Upper lobe of left lung (tissue), 6 donors: ENCODE results near the gene FAM131B. TPM values are rescaled to one million over a fixed set of nuclear protein-coding genes. Genes with fewer than 3 reads are reported as not detected.
A peak's percentile ranks its signal among the peaks of the same experiment; 100 is the strongest.

ENCODE experiments used
- ATAC-seq, 2 donors: fragments of 200-7000 bp; cut with Tn5 transposase; one replicate each; pipeline ENCODE4 v1.9.1; 2022; ENCODE audit warnings: mild to moderate bottlenecking in 2 of 2, moderate library complexity in 2 of 2; ENCODE audit not compliant: low FRiP score in 2 of 2
- DNase-seq, 2 donors: peaks; one replicate each; pipeline ENCODE4 v3.0.0-alpha.2; 2019 to 2020
- H3K27ac ChIP-seq, 4 donors: fragments of 200-600 bp; sonication (generic); one replicate each; pipeline ENCODE4 v1.5.1; 2016 to 2019
- H3K27me3 ChIP-seq, 4 donors: fragments of 200-600 bp; sonication (generic); one replicate each; pipeline ENCODE4 v1.5.1; 2017 to 2019
- H3K36me3 ChIP-seq, 4 donors: fragments of 200-600 bp; sonication (generic); one replicate each; pipeline ENCODE4 v1.5.1; 2016 to 2019
- H3K4me1 ChIP-seq, 4 donors: fragments of 200-600 bp; sonication (generic); one replicate each; pipeline ENCODE4 v1.5.1; 2018 to 2019
- H3K4me3 ChIP-seq, 4 donors: fragments of 200-600 bp; sonication (generic); one replicate each; pipeline ENCODE4 v1.5.1; 2017 to 2019; ENCODE audit warnings: mild to moderate bottlenecking in 2 of 4, moderate library complexity in 1 of 4
- H3K9me3 ChIP-seq, 4 donors: fragments of 200-600 bp; sonication (generic); one replicate each; pipeline ENCODE4 v1.5.1; 2018 to 2019
- EP300 ChIP-seq, 4 donors: sonication (generic); formaldehyde crosslinking; IDR thresholded peaks; one replicate each; pipeline ENCODE4 v1.5.1; 2017; ENCODE audit warnings: antibody characterized with exemption in 4 of 4, control low read depth in 2 of 4
- POLR2A ChIP-seq, 4 donors: fragments of 450-650 bp; IDR thresholded peaks; one replicate each; pipeline ENCODE4 v1.5.1; 2016 to 2017; ENCODE audit warnings: antibody characterized with exemption in 4 of 4, mild to moderate bottlenecking in 2 of 4
- POLR2AphosphoS5 ChIP-seq, 2 donors: sonication (generic); formaldehyde crosslinking; IDR thresholded peaks; one replicate each; pipeline ENCODE4 v1.5.1; 2017; ENCODE audit warnings: antibody characterized with exemption in 2 of 2
- whole genome bisulfite sequencing, 2 donors: methylation state at CpG; one replicate each; pipeline ENCODE4 v1.1.5; 2017 to 2018; 5-methylcytosine and 5-hydroxymethylcytosine counted together
- total RNA-seq, 6 donors: library from RNA; depleted of rRNA in 4 of 6; stranded (reverse); fragments of >200 nt in 4 of 6; gene quantifications; one replicate each; pipeline versions ENCODE4 v1.1.0 to v1.2.1, GENCODE V29; 2016 to 2021
- TF ChIP-seq, protein P1 (sequence below), 6 experiments: fragments of 450-650 bp in 4 of 6; fragments of 200-600 bp in 2 of 6; sonication (generic) in 2 of 6; IDR thresholded peaks; one replicate each; pipeline ENCODE4 v1.5.1; 2016 to 2019; ENCODE audit warnings: antibody characterized with exemption in 6 of 6
- donor health status: DM: no; HTN: no; CAD: no; lungs with moderate emphysema.
- donor health status: DM: no; HTN: yes; CAD: no; lungs with severe emphysema.

FAM131B gene
- total RNA-seq, 6 donors from 2014 or later, result 0.59 to 5.7 (median 0.67) TPM; not detected in 1

GRCh38 chr7:143358626-143359025 is 3.9 kb downstream of the FAM131B start:
- 84 to 86% methylated on average over 12 of the region's 12 CpGs for WGBS, 2 donors
- peaks cover 15 to 22% (median 16%) of the 10 kb centered on the region in 4 donors for H3K4me1 ChIP-seq
- H3K9me3 ChIP-seq, result no peaks in the 10 kb centered on the region
- H3K27ac ChIP-seq, result no peak overlapping the region
- ATAC-seq, result no peak
- H3K4me3 ChIP-seq, result no peak overlapping the region
- TF ChIP-seq, protein P1, sequence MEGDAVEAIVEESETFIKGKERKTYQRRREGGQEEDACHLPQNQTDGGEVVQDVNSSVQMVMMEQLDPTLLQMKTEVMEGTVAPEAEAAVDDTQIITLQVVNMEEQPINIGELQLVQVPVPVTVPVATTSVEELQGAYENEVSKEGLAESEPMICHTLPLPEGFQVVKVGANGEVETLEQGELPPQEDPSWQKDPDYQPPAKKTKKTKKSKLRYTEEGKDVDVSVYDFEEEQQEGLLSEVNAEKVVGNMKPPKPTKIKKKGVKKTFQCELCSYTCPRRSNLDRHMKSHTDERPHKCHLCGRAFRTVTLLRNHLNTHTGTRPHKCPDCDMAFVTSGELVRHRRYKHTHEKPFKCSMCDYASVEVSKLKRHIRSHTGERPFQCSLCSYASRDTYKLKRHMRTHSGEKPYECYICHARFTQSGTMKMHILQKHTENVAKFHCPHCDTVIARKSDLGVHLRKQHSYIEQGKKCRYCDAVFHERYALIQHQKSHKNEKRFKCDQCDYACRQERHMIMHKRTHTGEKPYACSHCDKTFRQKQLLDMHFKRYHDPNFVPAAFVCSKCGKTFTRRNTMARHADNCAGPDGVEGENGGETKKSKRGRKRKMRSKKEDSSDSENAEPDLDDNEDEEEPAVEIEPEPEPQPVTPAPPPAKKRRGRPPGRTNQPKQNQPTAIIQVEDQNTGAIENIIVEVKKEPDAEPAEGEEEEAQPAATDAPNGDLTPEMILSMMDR (IDR thresholded peaks at IDR 0.05), result no peak
- H3K27me3 ChIP-seq, result peaks cover 0 to 28% (median 13%) of the 10 kb centered on the region in 4 donors
- DNase-seq, result no peak
- no peaks in the 10 kb centered on the region for H3K36me3 ChIP-seq

GRCh38 chr7:143356414-143357050 is 6.0 kb downstream of the FAM131B start:
- Histone ChIP-seq H3K27ac (no peak overlapping the region), H3K36me3 (no peaks in the 10 kb centered on the region), H3K9me3 (no peaks in the 10 kb centered on the region), H3K4me1 (peaks cover under 1 to 5% (median 4%) of the 10 kb centered on the region in 4 donors), H3K27me3 (peaks cover 0 to 8% (median 3%) of the 10 kb centered on the region in 4 donors), H3K4me3 (no peak overlapping the region)
- WGBS, 2 donors, result 84 to 91% methylated on average over 10 to 13 of the region's 13 CpGs
- no peak for DNase-seq
- TF ChIP-seq POLR2AphosphoS5 (IDR thresholded peaks at IDR 0.05) (no peak), POLR2A (IDR thresholded peaks at IDR 0.05) (no peak), EP300 (IDR thresholded peaks at IDR 0.05) (no peak)
- TF ChIP-seq, protein P1 (IDR thresholded peaks at IDR 0.05), result no peak
- ATAC-seq, result no peak

GRCh38 chr7:143355450-143356385 is 6.8 kb downstream of the FAM131B start:
- TF ChIP-seq POLR2A (IDR thresholded peaks at IDR 0.05), result no peak
- no peak for TF ChIP-seq EP300 (IDR thresholded peaks at IDR 0.05)
- TF ChIP-seq POLR2AphosphoS5 (IDR thresholded peaks at IDR 0.05), result no peak
- TF ChIP-seq, protein P1 (IDR thresholded peaks at IDR 0.05), result no peak
- 85 to 87% methylated on average over 16 of the region's 16 CpGs for WGBS, 2 donors
- ATAC-seq, result no peak

DNA sequence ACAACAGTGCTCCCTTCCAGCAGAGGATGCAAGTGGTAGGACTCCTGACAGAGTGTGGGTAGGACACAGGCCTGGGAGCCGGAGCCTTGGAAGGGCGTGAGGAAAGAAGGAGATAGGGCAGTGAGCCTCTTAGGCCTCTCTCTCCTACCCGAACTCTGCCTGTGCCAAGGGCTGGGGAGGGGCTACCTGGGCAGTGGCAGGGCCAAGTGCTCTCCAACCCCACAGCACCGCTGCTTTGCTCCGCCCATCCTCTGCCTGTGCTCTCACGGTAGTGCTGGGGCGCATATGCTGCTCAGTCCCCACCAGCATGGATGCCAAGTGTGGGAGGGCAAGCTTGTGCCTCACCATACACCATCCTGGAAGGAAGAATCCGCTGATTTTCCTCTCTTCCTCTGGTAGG is 7.5 kb downstream of the FAM131B start:
- TF ChIP-seq POLR2A (IDR thresholded peaks at IDR 0.05), result no peak
- TF ChIP-seq, protein P1 (IDR thresholded peaks at IDR 0.05), result no peak
- TF ChIP-seq EP300 (IDR thresholded peaks at IDR 0.05), result no peak
- TF ChIP-seq POLR2AphosphoS5 (IDR thresholded peaks at IDR 0.05), result no peak
- H3K4me3 ChIP-seq, result no peak overlapping the region
- ATAC-seq (peak; percentile 9 to 49), DNase-seq (peak in 1 of 2 donors; percentile 66)
- H3K36me3 ChIP-seq, result no peaks in the 10 kb centered on the region
- whole genome bisulfite sequencing, 2 donors, result 61 to 70% methylated on average over 7 to 8 of the region's 8 CpGs
- no peak overlapping the region for H3K27ac ChIP-seq
- H3K4me1 ChIP-seq, result no peaks in the 10 kb centered on the region
- H3K27me3 ChIP-seq, result no peaks in the 10 kb centered on the region
- no peaks in the 10 kb centered on the region for H3K9me3 ChIP-seq

More at GRCh38 chr7:143355450-143356385, 6.8 kb downstream of the FAM131B start:
- H3K27ac ChIP-seq, result no peak overlapping the region
- no peak overlapping the region for H3K4me3 ChIP-seq
- no peaks in the 10 kb centered on the region for H3K9me3 ChIP-seq
- no peaks in the 10 kb centered on the region for H3K27me3 ChIP-seq
- no peak for DNase-seq
- no peaks in the 10 kb centered on the region for H3K36me3 ChIP-seq
- H3K4me1 ChIP-seq, result no peaks in the 10 kb centered on the region
